ENCODE measurements around the gene SNCB. TPM values are rescaled to one million over a fixed set of nuclear protein-coding genes. Genes with fewer than 3 reads are reported as not detected.

The SNCB gene
- polyA plus RNA-seq, 1 of the 3 experiments (the other 2 are of a cell fraction), result 0.33 TPM

DNA sequence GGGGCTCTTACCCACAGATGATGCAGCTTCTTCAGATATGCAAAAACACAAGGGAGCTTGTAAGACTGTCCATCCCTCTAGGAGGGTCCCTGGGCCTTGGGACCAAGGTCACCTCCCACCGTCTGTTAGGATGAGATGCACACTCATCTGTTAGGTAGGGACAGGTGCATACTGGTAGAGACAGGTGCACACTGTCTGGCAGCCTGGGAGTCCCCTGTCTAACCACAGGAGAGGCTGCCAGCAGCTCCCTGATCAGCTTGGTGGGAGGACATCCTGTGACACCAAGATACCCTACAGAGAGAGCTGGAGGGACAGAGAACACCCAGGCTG, 30.2 kb upstream of the SNCB start:
- ChIA-PET CTCF (interaction anchor here (0.5 to 6.7 kb wide), 109 partner anchors 10 to 743 kb away, joined by 3 to 167 read pairs (median 5); partner anchors contain the start of genes EIF4E1B, FGFR4, SNCB and TSPAN17), POLR2A (interaction anchor here (0.6 to 1.4 kb wide), 8 partner anchors 9 to 296 kb away, joined by 3 to 6 read pairs (median 4); partner anchors contain the start of gene TSPAN17)
- Histone ChIP-seq H3K4me3 (ENCODE audit: low read depth in 2 of 2, low read length in 1 of 2) (no peak overlapping the region; a peak in 1 of 4 replicates), H3K9me3 (no peaks in the 10 kb centered on the region), H4K20me1 (ENCODE audit: insufficient read depth) (peaks cover 8% of the 10 kb centered on the region; the same call in 1 of the 2 replicates), H3K4me2 (no peak overlapping the region), H3F3A (replicated peaks; ENCODE audit: insufficient read depth) (no peaks in the 10 kb centered on the region), H3K79me2 (ENCODE audit: insufficient read depth) (no peaks in the 10 kb centered on the region), H2AFZ (ENCODE audit: low read depth) (no peak overlapping the region), H3K27me3 (ENCODE audit: insufficient read depth) (no peaks in the 10 kb centered on the region), H3K36me3 (replicated peaks in 1 of 2; ENCODE audit: control insufficient read depth in 1 of 2, insufficient read depth in 2 of 2, low read length in 1 of 2) (peaks cover 4 to 11% of the 10 kb centered on the region in 2 experiments), H3K9me2 (no peaks in the 10 kb centered on the region), H3K9ac (no peak overlapping the region), H3K4me1 (ENCODE audit: control insufficient read depth in 1 of 2, insufficient read depth in 2 of 2, low read depth in 1 of 2, low read length in 1 of 2) (peaks cover 0 to 23% of the 10 kb centered on the region in 2 experiments; a peak in 1 of 4 replicates), H3K27ac (ENCODE audit: low read depth in 2 of 2, low read length in 1 of 2) (no peak overlapping the region)
- no peak for DNase-seq
- 0% methylated on average over 1 of the region's 1 CpG for WGBS (ENCODE audit: low lambda C conversion rate)
- TF ChIP-seq YY1 (IDR thresholded peaks at IDR 0.05; ENCODE audit: low read depth), result no peak
- no peak for TF ChIP-seq MAX (IDR thresholded peaks at IDR 0.05; ENCODE audit: low read depth)
- TF ChIP-seq RCOR1 (IDR thresholded peaks at IDR 0.05; ENCODE audit: low read length), result no peak
- TF ChIP-seq, protein P1, sequence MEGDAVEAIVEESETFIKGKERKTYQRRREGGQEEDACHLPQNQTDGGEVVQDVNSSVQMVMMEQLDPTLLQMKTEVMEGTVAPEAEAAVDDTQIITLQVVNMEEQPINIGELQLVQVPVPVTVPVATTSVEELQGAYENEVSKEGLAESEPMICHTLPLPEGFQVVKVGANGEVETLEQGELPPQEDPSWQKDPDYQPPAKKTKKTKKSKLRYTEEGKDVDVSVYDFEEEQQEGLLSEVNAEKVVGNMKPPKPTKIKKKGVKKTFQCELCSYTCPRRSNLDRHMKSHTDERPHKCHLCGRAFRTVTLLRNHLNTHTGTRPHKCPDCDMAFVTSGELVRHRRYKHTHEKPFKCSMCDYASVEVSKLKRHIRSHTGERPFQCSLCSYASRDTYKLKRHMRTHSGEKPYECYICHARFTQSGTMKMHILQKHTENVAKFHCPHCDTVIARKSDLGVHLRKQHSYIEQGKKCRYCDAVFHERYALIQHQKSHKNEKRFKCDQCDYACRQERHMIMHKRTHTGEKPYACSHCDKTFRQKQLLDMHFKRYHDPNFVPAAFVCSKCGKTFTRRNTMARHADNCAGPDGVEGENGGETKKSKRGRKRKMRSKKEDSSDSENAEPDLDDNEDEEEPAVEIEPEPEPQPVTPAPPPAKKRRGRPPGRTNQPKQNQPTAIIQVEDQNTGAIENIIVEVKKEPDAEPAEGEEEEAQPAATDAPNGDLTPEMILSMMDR (IDR thresholded peaks at IDR 0.05), result no peak
- no peak for TF ChIP-seq FOSL2 (IDR thresholded peaks at IDR 0.05; ENCODE audit: borderline replicate concordance, low read depth)
- TF ChIP-seq, protein P2, sequence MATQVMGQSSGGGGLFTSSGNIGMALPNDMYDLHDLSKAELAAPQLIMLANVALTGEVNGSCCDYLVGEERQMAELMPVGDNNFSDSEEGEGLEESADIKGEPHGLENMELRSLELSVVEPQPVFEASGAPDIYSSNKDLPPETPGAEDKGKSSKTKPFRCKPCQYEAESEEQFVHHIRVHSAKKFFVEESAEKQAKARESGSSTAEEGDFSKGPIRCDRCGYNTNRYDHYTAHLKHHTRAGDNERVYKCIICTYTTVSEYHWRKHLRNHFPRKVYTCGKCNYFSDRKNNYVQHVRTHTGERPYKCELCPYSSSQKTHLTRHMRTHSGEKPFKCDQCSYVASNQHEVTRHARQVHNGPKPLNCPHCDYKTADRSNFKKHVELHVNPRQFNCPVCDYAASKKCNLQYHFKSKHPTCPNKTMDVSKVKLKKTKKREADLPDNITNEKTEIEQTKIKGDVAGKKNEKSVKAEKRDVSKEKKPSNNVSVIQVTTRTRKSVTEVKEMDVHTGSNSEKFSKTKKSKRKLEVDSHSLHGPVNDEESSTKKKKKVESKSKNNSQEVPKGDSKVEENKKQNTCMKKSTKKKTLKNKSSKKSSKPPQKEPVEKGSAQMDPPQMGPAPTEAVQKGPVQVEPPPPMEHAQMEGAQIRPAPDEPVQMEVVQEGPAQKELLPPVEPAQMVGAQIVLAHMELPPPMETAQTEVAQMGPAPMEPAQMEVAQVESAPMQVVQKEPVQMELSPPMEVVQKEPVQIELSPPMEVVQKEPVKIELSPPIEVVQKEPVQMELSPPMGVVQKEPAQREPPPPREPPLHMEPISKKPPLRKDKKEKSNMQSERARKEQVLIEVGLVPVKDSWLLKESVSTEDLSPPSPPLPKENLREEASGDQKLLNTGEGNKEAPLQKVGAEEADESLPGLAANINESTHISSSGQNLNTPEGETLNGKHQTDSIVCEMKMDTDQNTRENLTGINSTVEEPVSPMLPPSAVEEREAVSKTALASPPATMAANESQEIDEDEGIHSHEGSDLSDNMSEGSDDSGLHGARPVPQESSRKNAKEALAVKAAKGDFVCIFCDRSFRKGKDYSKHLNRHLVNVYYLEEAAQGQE (IDR thresholded peaks at IDR 0.05; ENCODE audit: low read depth, low read length), result no peak
- TF ChIP-seq, protein P3, sequence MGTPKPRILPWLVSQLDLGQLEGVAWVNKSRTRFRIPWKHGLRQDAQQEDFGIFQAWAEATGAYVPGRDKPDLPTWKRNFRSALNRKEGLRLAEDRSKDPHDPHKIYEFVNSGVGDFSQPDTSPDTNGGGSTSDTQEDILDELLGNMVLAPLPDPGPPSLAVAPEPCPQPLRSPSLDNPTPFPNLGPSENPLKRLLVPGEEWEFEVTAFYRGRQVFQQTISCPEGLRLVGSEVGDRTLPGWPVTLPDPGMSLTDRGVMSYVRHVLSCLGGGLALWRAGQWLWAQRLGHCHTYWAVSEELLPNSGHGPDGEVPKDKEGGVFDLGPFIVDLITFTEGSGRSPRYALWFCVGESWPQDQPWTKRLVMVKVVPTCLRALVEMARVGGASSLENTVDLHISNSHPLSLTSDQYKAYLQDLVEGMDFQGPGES (IDR thresholded peaks at IDR 0.05; ENCODE audit: low read depth, low read length), result no peak
- TF ChIP-seq NRF1 (IDR thresholded peaks at IDR 0.05; ENCODE audit: low read depth, low read length), result no peak
